Spinal cord (tissue), 10 donors: ENCODE measurements around the gene CEP135. TPM values are rescaled to one million over a fixed set of nuclear protein-coding genes. Genes with fewer than 3 reads are reported as not detected.
"Not testable (repeated sequence)": the region's sequence is repeated elsewhere in the genome, so short reads cannot be mapped to it uniquely, and the experiment has no call there.

Source experiments
- DNase-seq, 6 donors: peaks; one replicate each; pipeline versions ENCODE4 v3.0.0 to v3.0.0-alpha.2; 2013 to 2015; ENCODE audit warnings: low spot score in 6 of 6, low read depth in 4 of 6
- H3K27ac ChIP-seq: one replicate; pipeline ENCODE4 v1.5.1; 2013; ENCODE audit warnings: low read depth, low read length, control low read depth
- H3K27me3 ChIP-seq: one replicate; pipeline ENCODE4 v1.6.1; 2013; ENCODE audit warnings: low read length; ENCODE audit not compliant: control insufficient read depth, insufficient read depth
- H3K36me3 ChIP-seq: one replicate; pipeline ENCODE4 v1.6.1; 2013; ENCODE audit warnings: low read length; ENCODE audit not compliant: control insufficient read depth, insufficient read depth
- H3K4me1 ChIP-seq: one replicate; pipeline ENCODE4 v1.6.1; 2013; ENCODE audit warnings: low read length; ENCODE audit not compliant: control insufficient read depth, insufficient read depth
- H3K4me3 ChIP-seq: one replicate; pipeline ENCODE4 v1.5.1; 2013; ENCODE audit warnings: low read depth, low read length, control low read depth
- H3K9me3 ChIP-seq: one replicate; pipeline ENCODE4 v1.6.1; 2013; ENCODE audit warnings: low read length; ENCODE audit not compliant: control insufficient read depth, insufficient read depth
- WGBS: methylation state at CpG from one replicate; pipeline ENCODE4 v1.1.5; 2013; ENCODE audit warnings: missing lambda C conversion rate; ENCODE audit not compliant: insufficient coverage; 5-methylcytosine and 5-hydroxymethylcytosine counted together
- polyA plus RNA-seq, 2 donors: library from polyadenylated mRNA; unstranded; fragments of 120-200 nt; gene quantifications; one replicate each; pipeline ENCODE4 v1.2.1, GENCODE V29; 2013; ENCODE audit not compliant: insufficient read length in 2 of 2
- total RNA-seq, 2 donors: library from RNA; depleted of rRNA in 1 of 2; stranded (reverse); fragments of 120-200 nt in 1 of 2; fragments of >200 nt in 1 of 2; gene quantifications; one replicate each; pipeline versions ENCODE4 v1.2.3 to v1.2.4, GENCODE V29; 2013 to 2014
- donor health status: healthy.

Gene CEP135
- total and polyA plus RNA-seq, 4 donors, result 9.9 to 15.3 (median 11.1) TPM

DNA sequence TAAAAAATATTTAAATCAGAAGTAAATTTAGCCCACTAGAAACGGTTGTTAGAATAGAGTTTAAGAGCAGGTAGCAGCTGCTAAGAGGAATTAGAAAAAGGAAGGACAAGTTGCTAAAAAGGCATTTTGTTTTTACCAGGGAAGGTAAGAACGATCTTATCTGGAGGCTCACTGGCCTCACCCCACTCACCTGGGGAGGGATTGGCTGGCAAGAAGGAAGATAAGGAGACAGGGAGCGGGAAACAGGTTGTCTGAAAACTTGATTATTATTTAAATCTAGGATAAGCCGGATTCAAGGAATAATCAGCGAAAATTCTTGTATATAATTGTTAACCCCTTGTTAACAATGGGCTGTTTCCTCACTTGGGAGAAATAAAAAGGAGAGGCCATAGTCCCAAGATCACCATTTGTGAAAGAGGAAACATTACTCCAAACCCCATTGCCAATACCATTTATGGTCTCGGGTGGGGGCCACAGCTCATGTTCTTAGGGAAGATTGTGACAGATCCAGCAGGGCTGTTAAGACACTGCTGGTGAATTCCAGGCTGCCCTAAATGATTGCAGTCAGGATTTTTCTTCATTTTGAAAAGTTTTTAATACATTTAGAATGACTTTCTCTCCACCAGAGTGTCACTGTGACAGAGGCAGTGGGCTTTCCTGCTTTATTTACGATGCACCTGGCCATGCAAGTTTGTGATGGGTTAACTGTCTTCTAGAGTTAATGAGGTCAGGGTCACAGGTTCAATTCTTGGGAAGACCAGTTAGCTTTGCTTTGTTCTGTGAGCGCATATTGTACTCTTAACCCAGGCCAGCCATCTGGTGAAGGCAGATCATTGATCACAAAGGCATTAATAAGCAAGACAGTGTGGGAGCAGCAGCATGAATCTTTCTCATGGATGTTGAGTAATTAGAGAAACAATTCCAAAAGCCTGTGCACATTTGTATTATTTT, 106.6 kb downstream of the CEP135 start:
- Histone ChIP-seq H3K4me1 (no peaks in the 10 kb centered on the region), H3K27me3 (no peaks in the 10 kb centered on the region), H3K36me3 (no peaks in the 10 kb centered on the region), H3K4me3 (no peak overlapping the region), H3K27ac (no peak overlapping the region), H3K9me3 (no peaks in the 10 kb centered on the region)
- WGBS, result 60% methylated on average over 1 of the region's 8 CpGs
- peak in 1 of 6 donors; percentile 19 for DNase-seq

DNA sequence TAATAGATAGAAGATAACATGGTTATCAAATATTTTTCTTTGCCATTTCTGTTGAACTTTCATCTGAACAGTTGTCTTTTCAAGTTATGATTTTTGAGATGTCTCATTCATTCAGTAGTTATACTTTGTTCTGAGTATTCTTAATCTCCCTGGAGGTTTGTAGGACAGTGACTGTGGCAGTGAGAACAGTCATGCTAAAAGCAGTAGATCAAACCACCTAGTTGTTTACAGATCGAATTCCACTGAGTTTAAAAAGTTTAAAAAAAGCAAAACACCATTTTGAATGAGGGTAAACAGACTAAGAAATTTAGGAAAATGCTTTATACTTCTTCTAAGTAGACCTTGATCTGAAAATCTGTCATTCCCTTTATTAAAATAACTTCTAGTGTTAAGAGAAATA, 107.2 kb downstream of the CEP135 start:
- no peak overlapping the region for H3K27ac ChIP-seq
- no peak for DNase-seq
- no peaks in the 10 kb centered on the region for H3K4me1 ChIP-seq
- no peaks in the 10 kb centered on the region for H3K9me3 ChIP-seq
- no peak overlapping the region for H3K4me3 ChIP-seq
- no peaks in the 10 kb centered on the region for H3K27me3 ChIP-seq
- peaks cover under 1% of the 10 kb centered on the region for H3K36me3 ChIP-seq
- WGBS, result no CpG with 5 or more reads among the region's 1 CpG

DNA sequence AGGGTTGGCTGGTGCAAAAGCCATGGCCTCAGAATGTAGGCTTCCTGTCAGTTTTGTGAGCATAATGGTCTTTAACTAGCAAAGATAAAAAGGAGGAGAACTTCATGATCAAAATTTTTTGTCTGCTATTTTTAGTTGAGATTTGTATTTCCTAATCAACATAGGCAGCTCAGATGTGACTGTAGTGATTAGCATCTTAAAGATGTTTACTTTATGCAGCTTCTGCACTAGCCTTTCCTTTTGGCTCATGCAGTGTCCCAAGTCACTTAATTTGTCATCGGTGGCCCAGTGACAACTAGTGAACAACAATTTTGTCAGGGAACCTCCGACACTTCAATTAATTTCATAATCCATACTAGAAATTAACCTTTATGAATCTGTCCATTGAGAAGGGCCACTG, 109.8 kb downstream of the CEP135 start:
- peaks cover 4% of the 10 kb centered on the region for H3K36me3 ChIP-seq
- H3K27me3 ChIP-seq, result no peaks in the 10 kb centered on the region
- H3K4me1 ChIP-seq, result no peaks in the 10 kb centered on the region
- DNase-seq, result no peak
- H3K4me3 ChIP-seq, result no peak overlapping the region
- 88% methylated on average over 1 of the region's 2 CpGs for WGBS
- no peaks in the 10 kb centered on the region for H3K9me3 ChIP-seq
- no peak overlapping the region for H3K27ac ChIP-seq

DNA sequence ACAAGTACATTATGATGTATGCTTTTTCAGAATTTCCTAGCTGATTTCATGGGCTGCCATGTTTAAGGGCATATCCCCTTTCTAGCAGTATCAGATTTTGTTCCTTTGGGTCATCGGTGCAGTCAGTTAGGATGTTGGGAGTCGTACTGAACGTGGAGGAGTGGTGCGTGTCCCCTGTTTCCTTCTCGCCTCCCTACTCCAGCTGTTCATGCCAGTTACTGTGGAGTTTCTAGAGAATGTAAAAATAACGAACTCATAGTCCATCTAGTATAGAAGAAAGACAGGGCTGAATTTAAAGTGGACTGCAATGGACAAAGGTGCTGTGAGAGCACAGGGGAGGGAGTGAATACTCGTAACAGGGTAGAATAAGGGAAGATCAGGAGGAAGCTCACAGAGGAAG, 111.3 kb downstream of the CEP135 start:
- H3K9me3 ChIP-seq, result no peaks in the 10 kb centered on the region
- H3K36me3 ChIP-seq, result peaks cover 4% of the 10 kb centered on the region
- H3K27me3 ChIP-seq, result no peaks in the 10 kb centered on the region
- 99% methylated on average over 6 of the region's 7 CpGs for WGBS
- H3K4me1 ChIP-seq, result no peaks in the 10 kb centered on the region
- no peak for DNase-seq
- H3K27ac ChIP-seq, result no peak overlapping the region
- no peak overlapping the region for H3K4me3 ChIP-seq

DNA sequence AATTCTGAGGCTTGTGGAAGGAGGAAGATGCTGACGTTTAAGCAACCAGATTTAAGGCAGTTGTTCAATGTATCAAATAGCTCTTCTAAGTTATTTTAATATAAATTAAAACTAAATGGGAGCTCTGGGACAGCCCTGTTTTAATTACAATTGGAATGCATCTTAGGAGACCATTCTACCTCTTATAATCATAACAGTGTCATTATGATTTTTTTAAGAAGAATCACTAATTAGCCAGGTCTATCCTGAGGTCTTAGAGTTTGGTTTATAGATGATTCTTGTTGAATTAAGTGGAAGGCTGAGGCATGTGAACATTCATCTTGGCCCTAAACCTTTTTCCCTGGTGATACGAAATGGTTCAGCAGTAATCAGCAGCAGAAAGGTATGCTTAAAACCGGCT, 113.4 kb downstream of the CEP135 start:
- Histone ChIP-seq H3K27ac (no peak overlapping the region), H3K9me3 (no peaks in the 10 kb centered on the region), H3K4me1 (no peaks in the 10 kb centered on the region), H3K27me3 (no peaks in the 10 kb centered on the region), H3K36me3 (peaks cover 4% of the 10 kb centered on the region), H3K4me3 (no peak overlapping the region)
- 80% methylated on average over 1 of the region's 3 CpGs for WGBS
- peak in 1 of 6 donors; percentile 57 for DNase-seq

DNA sequence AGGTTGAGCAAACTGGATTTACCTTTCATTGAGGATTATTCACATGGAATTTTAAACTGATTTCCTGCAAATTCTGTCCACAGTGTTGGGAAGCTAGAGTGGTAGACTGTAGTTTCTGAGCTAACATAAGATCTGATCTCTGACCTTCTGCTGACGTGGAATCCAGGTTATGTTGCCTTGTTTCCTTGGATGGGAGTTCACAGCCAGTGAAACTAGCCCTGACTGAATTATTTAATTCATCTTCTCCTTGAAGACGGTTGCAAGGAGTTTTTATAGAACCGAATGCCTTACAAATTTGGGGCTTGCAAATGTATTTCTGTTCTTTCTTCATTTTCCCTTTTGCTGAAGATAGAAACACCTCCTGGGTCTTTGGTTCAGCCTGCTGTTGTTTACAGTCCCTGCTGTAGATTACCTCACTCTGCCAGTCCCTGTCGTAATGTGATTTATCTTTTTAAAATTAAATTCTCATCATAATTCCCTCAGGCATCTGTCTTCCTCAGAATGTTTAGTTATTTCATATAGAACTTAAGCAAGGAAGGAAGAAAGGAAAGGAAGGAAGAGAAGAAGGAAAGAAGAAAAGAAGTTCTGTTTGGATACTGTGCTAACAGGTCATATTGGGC, 113.9 kb downstream of the CEP135 start:
- 73% methylated on average over 3 of the region's 4 CpGs for WGBS

DNA sequence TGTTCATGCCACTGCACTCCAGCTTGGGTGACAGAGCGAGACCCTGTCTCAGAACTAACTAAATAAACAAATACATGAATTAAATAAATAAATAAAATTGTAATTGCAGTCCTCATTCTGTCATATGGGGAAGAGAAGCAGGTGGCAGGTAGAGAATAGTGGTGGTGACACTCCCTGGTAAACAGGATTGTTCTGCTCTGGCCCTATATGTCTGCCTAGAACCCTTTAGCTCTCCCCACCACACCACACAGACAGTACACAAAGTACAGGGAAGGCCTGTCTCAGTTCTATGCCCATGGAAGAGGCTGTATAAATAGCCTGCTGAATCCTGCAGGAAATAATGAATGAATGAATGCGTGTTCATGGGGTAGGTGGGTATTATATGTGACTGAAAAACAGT, 117.7 kb downstream of the CEP135 start:
- Histone ChIP-seq H3K4me1 (no peaks in the 10 kb centered on the region), H3K4me3 (no peak overlapping the region), H3K36me3 (no peaks in the 10 kb centered on the region), H3K27ac (no peak overlapping the region), H3K27me3 (no peaks in the 10 kb centered on the region), H3K9me3 (no peaks in the 10 kb centered on the region)
- 89% methylated on average over 1 of the region's 2 CpGs for WGBS
- DNase-seq, result no peak

More for the DNA sequence above, 113.9 kb downstream of the CEP135 start:
- Histone ChIP-seq H3K4me1 (no peaks in the 10 kb centered on the region), H3K9me3 (no peaks in the 10 kb centered on the region), H3K4me3 (no peak overlapping the region), H3K27ac (no peak overlapping the region), H3K27me3 (no peaks in the 10 kb centered on the region), H3K36me3 (peaks cover 4% of the 10 kb centered on the region)
- DNase-seq, result peak in 2 of 6 donors; percentile 6 to 65

DNA sequence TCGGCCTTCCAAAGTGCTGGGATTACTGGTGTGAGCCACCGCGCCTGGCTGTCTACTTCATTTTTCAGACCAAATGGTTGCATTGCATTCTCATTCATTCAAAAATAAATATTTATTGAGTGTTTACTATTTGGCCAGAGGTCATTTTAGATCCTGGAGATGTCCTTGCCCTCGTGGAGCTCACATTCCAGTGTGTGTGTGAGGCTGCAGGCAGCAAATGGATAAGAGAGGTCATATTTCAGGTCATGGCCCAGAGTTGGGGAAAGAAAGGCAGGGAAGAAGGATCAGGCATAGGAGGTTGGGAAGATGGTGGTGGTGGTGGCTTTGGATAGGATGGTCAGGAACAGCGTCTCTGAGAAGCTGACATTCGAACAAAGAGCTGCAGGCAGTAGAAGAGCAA, 119.1 kb downstream of the CEP135 start:
- Histone ChIP-seq H3K27ac (no peak overlapping the region), H3K36me3 (no peaks in the 10 kb centered on the region), H3K4me3 (no peak overlapping the region), H3K4me1 (no peaks in the 10 kb centered on the region), H3K27me3 (no peaks in the 10 kb centered on the region), H3K9me3 (peaks cover 3% of the 10 kb centered on the region)
- no peak for DNase-seq
- WGBS, result 100% methylated on average over 3 of the region's 6 CpGs

DNA sequence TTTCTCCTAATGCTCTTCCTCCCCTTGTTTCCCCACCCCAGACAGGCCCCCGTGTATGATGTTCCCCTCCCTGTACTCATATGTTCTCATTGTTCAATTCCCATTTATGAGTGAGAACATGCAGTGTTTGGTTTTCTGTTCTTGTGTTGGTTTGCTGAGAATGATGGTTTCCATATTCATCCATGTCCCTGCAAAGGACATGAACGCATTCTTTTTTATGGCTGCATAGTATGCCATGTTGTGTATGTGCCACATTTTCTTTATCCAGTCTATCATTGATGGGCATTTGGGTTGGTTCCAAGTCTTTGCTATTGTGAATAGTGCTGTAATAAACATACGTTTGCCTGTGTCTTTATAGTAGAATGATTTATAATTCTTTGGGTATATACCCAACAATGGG, 124.0 kb downstream of the CEP135 start:
- not testable (repeated sequence) for H3K4me1 ChIP-seq, DNase-seq, H3K27ac ChIP-seq, H3K27me3 ChIP-seq, H3K36me3 ChIP-seq, H3K9me3 ChIP-seq, H3K4me3 ChIP-seq
- WGBS, result no CpG with 5 or more reads among the region's 3 CpGs

DNA sequence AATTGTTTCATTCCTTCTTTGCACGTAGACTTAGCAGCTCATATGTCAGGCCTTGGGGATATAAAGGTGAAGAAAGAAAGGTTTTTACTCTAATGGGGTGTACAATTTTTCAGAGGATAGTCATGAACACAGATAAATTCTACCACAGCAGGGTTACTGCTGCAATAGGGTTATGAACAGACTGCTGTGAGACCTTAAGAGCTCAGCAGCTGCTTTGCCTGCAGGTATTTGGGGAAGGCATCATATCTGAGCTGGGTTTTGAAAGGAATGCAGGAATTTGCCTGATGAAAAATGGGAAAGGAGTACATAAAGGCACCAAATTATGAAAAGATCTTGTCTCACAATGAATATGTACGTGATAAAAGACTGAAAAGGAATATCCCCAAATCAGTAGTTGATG, 128.9 kb downstream of the CEP135 start:
- DNase-seq, result peak in 2 of 6 donors; percentile 25 to 26
- no peaks in the 10 kb centered on the region for H3K36me3 ChIP-seq
- no peaks in the 10 kb centered on the region for H3K27me3 ChIP-seq
- no CpG with 5 or more reads among the region's 2 CpGs for WGBS
- no peak overlapping the region for H3K4me3 ChIP-seq
- no peak overlapping the region for H3K27ac ChIP-seq
- H3K9me3 ChIP-seq, result peaks cover 2% of the 10 kb centered on the region
- H3K4me1 ChIP-seq, result peaks cover 3% of the 10 kb centered on the region
